ENCODE measurements around the gene ZNF217. TPM values are rescaled to one million over a fixed set of nuclear protein-coding genes. Genes with fewer than 3 reads are reported as not detected.
"Not testable (repeated sequence)": the region's sequence is repeated elsewhere in the genome, so short reads cannot be mapped to it uniquely, and the experiment has no call there.

ZNF217 gene
- total RNA-seq, 1 experiment from 2014 or later, result 33.8 TPM

GRCh38 chr20:53522026-53522425 lies 71.6 kb downstream of the ZNF217 start (continued):
- TF ChIP-seq ZBTB33 (IDR thresholded peaks at IDR 0.05; ENCODE audit: extremely low read depth, insufficient replicate concordance, low read length) (no peak), CTCF (IDR thresholded peaks at IDR 0.05 in 2 of 3, conservative IDR thresholded peaks at IDR 0.05 in 1 of 3; ENCODE audit: borderline replicate concordance in 1 of 3, insufficient read depth in 1 of 3, low read depth in 2 of 3, low read length in 2 of 3) (no peak), CBX3 (IDR thresholded peaks at IDR 0.05; ENCODE audit: low read depth) (no peak), CEBPB (IDR thresholded peaks at IDR 0.05; ENCODE audit: low read depth) (no peak), FOSL1 (IDR thresholded peaks at IDR 0.05; ENCODE audit: low read depth) (no peak), ZNF274 (IDR thresholded peaks at IDR 0.05; ENCODE audit: low read depth, low read length) (no peak)
- TF ChIP-seq, protein P1, sequence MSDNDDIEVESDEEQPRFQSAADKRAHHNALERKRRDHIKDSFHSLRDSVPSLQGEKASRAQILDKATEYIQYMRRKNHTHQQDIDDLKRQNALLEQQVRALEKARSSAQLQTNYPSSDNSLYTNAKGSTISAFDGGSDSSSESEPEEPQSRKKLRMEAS (IDR thresholded peaks at IDR 0.05), result no peak

DNA sequence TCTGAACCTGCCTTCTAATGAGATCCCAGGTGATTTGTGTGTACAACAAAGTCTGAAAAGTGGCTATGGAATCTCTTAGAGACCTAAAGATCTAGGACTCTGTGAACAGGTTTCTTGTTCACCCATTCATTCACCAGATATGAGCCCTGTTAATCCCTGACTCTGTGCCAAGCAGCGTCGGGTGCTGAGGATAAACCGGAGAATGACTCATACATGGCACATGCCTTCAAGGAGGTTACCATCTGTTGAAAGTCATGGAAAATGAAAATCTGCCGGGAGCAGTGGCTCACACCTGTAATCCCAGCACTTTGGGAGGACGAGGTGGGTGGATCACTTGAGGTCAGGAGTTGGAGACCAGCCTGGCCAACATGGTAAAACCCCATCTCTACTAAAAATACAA lies 72.2 kb downstream of the ZNF217 start:
- BruUV-seq (replicated peaks); H4K20me1 ChIP-seq (ENCODE audit: insufficient read depth); H3K9me3 ChIP-seq (ENCODE audit: control insufficient read depth in 1 of 2, insufficient read depth in 1 of 2, low read depth in 1 of 2, low read length in 2 of 2); H3K27ac ChIP-seq (ENCODE audit: low read depth, low read length); intact Hi-C loops (cut with micrococcal nuclease); H3K79me2 ChIP-seq (ENCODE audit: insufficient read depth, low read length); H3K4me1 ChIP-seq (ENCODE audit: control insufficient read depth in 1 of 2, insufficient read depth in 2 of 2, low read length in 2 of 2); CTCF ChIA-PET; H3K36me3 ChIP-seq (ENCODE audit: control insufficient read depth in 1 of 2, insufficient read depth in 2 of 2, low read length in 2 of 2); H3K9ac ChIP-seq (ENCODE audit: low read length); H3K9me2 ChIP-seq (ENCODE audit: insufficient read depth); H3K27me3 ChIP-seq (ENCODE audit: insufficient read depth, low read length); RAD21 ChIA-PET (ENCODE audit: low non-redundant PET in 1 of 2, low total read pairs in 2 of 2, uncharacterized antibody in 2 of 2, unreplicated experiment in 2 of 2): not testable (repeated sequence)
- Histone ChIP-seq H3K4me3 (replicated peaks in 1 of 2; ENCODE audit: low read depth in 1 of 2, low read length in 2 of 2) (0 out of 4 replicates have a peak overlapping the region, but pooled peaks of 1 of the 2 experiments have one; percentile 3), H3K4me2 (ENCODE audit: low read length) (peak overlapping the region; percentile 39), H2AFZ (ENCODE audit: low read depth, low read length, poor library complexity, severe bottlenecking) (peak overlapping the region; percentile 59)
- DNase-seq (ENCODE audit: low read depth, low spot score) (peak; percentile 74), ATAC-seq (peak; percentile 85)
- POLR2A ChIA-PET, result interaction anchor here (0.6 kb wide), 1 partner anchor 274 kb away, joined by 4 read pairs; no protein-coding TSS in a partner anchor
- TF ChIP-seq, protein P1 (IDR thresholded peaks at IDR 0.05), result peak; percentile 96
- TF ChIP-seq JUND (IDR thresholded peaks at IDR 0.05) (peak; percentile 67), POLR2AphosphoS5 (IDR thresholded peaks at IDR 0.05; ENCODE audit: low read depth, low read length) (peak; percentile 26; the same call in 1 of the 2 replicates), CBX3 (IDR thresholded peaks at IDR 0.05; ENCODE audit: low read depth) (peak; percentile 78; the same call in 1 of the 2 replicates), FOSL1 (IDR thresholded peaks at IDR 0.05; ENCODE audit: low read depth) (peak; percentile 67)
